Testis (tissue), 3 donors: ENCODE data around the gene TXNRD2. TPM values are rescaled to one million over a fixed set of nuclear protein-coding genes. Genes with fewer than 3 reads are reported as not detected.

ENCODE experiments used
- DNase-seq: peaks from one replicate; pipeline ENCODE4 v3.0.0-alpha.2; 2019
- H3K27ac ChIP-seq, 2 donors: fragments of 200-600 bp; sonication (generic); one replicate each; pipeline ENCODE4 v1.5.1; 2019
- H3K27me3 ChIP-seq: fragments of 200-600 bp; sonication (generic); one replicate; pipeline ENCODE4 v1.5.1; 2019
- H3K36me3 ChIP-seq: fragments of 200-600 bp; sonication (generic); one replicate; pipeline ENCODE4 v1.5.1; 2017; ENCODE audit warnings: low read depth; ENCODE audit errors: missing control alignments
- H3K4me1 ChIP-seq: fragments of 200-600 bp; sonication (generic); one replicate; pipeline ENCODE4 v1.5.1; 2019
- H3K4me3 ChIP-seq, 2 donors: fragments of 200-600 bp; sonication (generic); one replicate each; pipeline ENCODE4 v1.5.1; 2017 to 2019
- H3K9me3 ChIP-seq: fragments of 200-600 bp; sonication (generic); one replicate; pipeline ENCODE4 v1.5.1; 2017
- CTCF ChIP-seq, 3 experiments: fragments of 450-650 bp in 2 of 3; fragments of 200-600 bp in 1 of 3; sonication (generic) in 1 of 3; IDR thresholded peaks; one replicate each; pipeline ENCODE4 v1.5.1; 2016 to 2019; ENCODE audit warnings: antibody characterized with exemption in 3 of 3, mild to moderate bottlenecking in 2 of 3, moderate library complexity in 1 of 3
- POLR2A ChIP-seq: fragments of 450-650 bp; IDR thresholded peaks from one replicate; pipeline ENCODE4 v1.6.1; 2017; ENCODE audit warnings: antibody characterized with exemption, mild to moderate bottlenecking, moderate library complexity
- WGBS, 2 donors: methylation state at CpG; one replicate each; pipeline ENCODE4 v1.1.5; 2018; 5-methylcytosine and 5-hydroxymethylcytosine counted together
- intact Hi-C: fragments of 100-400 bp; cut with DNase I; formaldehyde crosslinking; loops from one replicate; pipeline ENCODE4 v1.15.1; 2023; ENCODE audit warnings: low total_unique reads
- polyA plus RNA-seq: library from polyadenylated mRNA; stranded (reverse); fragments of 350-450 nt; fragmentation: Illumina TruSeq; extraction: RNeasy Lipid Tissue Mini Kit (QIAGEN cat#74804); gene quantifications from one replicate; pipeline ENCODE4 v1.2.3, GENCODE V29; 2014; ENCODE audit warnings: low read depth, low replicate concordance; ENCODE audit not compliant: insufficient read depth
- total RNA-seq, 2 donors: library from RNA; depleted of rRNA; stranded (reverse); fragments of >200 nt; gene quantifications; one replicate each; pipeline ENCODE4 v1.2.3, GENCODE V29; 2016

The TXNRD2 gene
- total and polyA plus RNA-seq, 3 donors from 2014 or later: 28.7 to 49.9 (median 36.6) TPM

- WGBS, 2 donors: 61 to 71% methylated on average over 19 of the region's 19 CpGs
- DNase-seq: peak; percentile 40
Measured at GRCh38 chr22:19958083-19959042, 16.7 kb upstream of the TXNRD2 start.

GRCh38 chr22:19957445-19957844 is 15.8 kb upstream of the TXNRD2 start:
- peaks cover 26% of the 10 kb centered on the region for H3K4me1 ChIP-seq
- intact Hi-C loops: no loop called here
- H3K4me3 ChIP-seq: no peak overlapping the region
- no peak for DNase-seq
- H3K9me3 ChIP-seq: no peaks in the 10 kb centered on the region
- H3K27ac ChIP-seq: no peak overlapping the region
- H3K27me3 ChIP-seq: no peaks in the 10 kb centered on the region
- TF ChIP-seq CTCF (IDR thresholded peaks at IDR 0.05) (no peak), POLR2A (no peak)
- WGBS, 2 donors: 90 to 98% methylated on average over 6 to 9 of the region's 9 CpGs
- no peaks in the 10 kb centered on the region for H3K36me3 ChIP-seq

More at GRCh38 chr22:19958083-19959042, 16.7 kb upstream of the TXNRD2 start:
- Histone ChIP-seq H3K4me3 (peak overlapping the region; percentile 4 to 35), H3K27me3 (no peaks in the 10 kb centered on the region), H3K36me3 (no peaks in the 10 kb centered on the region), H3K4me1 (peaks cover 18% of the 10 kb centered on the region), H3K9me3 (no peaks in the 10 kb centered on the region), H3K27ac (peak overlapping the region in 1 of 2 donors; percentile 62)
- intact Hi-C loops: no loop called here
- TF ChIP-seq POLR2A (no peak), CTCF (IDR thresholded peaks at IDR 0.05) (no peak)

- Histone ChIP-seq H3K27me3 (no peaks in the 10 kb centered on the region), H3K4me3 (no peak overlapping the region), H3K36me3 (no peaks in the 10 kb centered on the region), H3K9me3 (no peaks in the 10 kb centered on the region), H3K27ac (peak overlapping the region in 1 of 2 donors; percentile 29), H3K4me1 (peaks cover 42% of the 10 kb centered on the region)
- no peak for DNase-seq
- no peak for TF ChIP-seq CTCF (IDR thresholded peaks at IDR 0.05)
- no peak for TF ChIP-seq POLR2A
- 73 to 85% methylated on average over 10 to 19 of the region's 19 CpGs for WGBS, 2 donors
- intact Hi-C loops: no loop called here
Measured at GRCh38 chr22:19955241-19956128, 13.9 kb upstream of the TXNRD2 start.

- TF ChIP-seq POLR2A (no peak), CTCF (IDR thresholded peaks at IDR 0.05) (no peak)
- intact Hi-C loops: no loop called here
- no peaks in the 10 kb centered on the region for H3K36me3 ChIP-seq
- no peaks in the 10 kb centered on the region for H3K27me3 ChIP-seq
- H3K4me1 ChIP-seq: peaks cover 58% of the 10 kb centered on the region
- peak; percentile 89 for DNase-seq
- peak overlapping the region; percentile 79 to 90 for H3K27ac ChIP-seq
- no peaks in the 10 kb centered on the region for H3K9me3 ChIP-seq
- H3K4me3 ChIP-seq: no peak overlapping the region
- WGBS, 2 donors: 34 to 56% methylated on average over 13 of the region's 13 CpGs
Measured at GRCh38 chr22:19951346-19951745, 9.7 kb upstream of the TXNRD2 start.
